K562 (cell line): ENCODE results near the gene SIGLEC1. TPM values are rescaled to one million over a fixed set of nuclear protein-coding genes. Genes with fewer than 3 reads are reported as not detected.

ENCODE experiments used
- polyA plus RNA-seq, 8 experiments: library from polyadenylated mRNA; depleted of rRNA in 4 of 8; stranded (reverse) in 5 of 8; unstranded in 3 of 8; fragments of >200 nt; fragmentation: Nextera tagmentation in 2 of 8; fragmentation: Illumina TruSeq in 1 of 8; extraction: Ambion mirVana in 2 of 8; extraction: Trizol in 1 of 8; gene quantifications; 2 replicates each; pipeline versions ENCODE4 v1.2.1 to v1.2.3, GENCODE V29; 2011 to 2014; ENCODE audit warnings: inconsistent platforms in 1 of 8, missing spikeins in 1 of 8
- total RNA-seq, 7 experiments: library from RNA; depleted of rRNA in 6 of 7; stranded (reverse); fragments of >200 nt in 6 of 7; fragmentation: Illumina TruSeq in 2 of 7; extraction: Trizol in 2 of 7; gene quantifications; 2 replicates each; pipeline versions ENCODE4 v1.2.1 to v1.2.3, GENCODE V29; 2011 to 2021; ENCODE audit warnings: low replicate concordance in 1 of 7
- TF ChIP-seq, protein P1 (sequence below), 2 experiments: fragments of 450-650 bp in 1 of 2; sonication (generic) in 1 of 2; formaldehyde crosslinking in 1 of 2; IDR thresholded peaks; 2 replicates each; pipeline versions ENCODE4 v1.7.1 to v1.9.0; 2016 to 2022; ENCODE audit warnings: inconsistent platforms in 1 of 2, mild to moderate bottlenecking in 1 of 2, missing genetic modification reagents in 1 of 2

The SIGLEC1 gene
- total and polyA plus RNA-seq, 9 of the 15 experiments (the other 6 are each of a cell fraction or from before 2014, with no cell fraction given) = 0.05 to 0.07 TPM; not detected in 7

DNA sequence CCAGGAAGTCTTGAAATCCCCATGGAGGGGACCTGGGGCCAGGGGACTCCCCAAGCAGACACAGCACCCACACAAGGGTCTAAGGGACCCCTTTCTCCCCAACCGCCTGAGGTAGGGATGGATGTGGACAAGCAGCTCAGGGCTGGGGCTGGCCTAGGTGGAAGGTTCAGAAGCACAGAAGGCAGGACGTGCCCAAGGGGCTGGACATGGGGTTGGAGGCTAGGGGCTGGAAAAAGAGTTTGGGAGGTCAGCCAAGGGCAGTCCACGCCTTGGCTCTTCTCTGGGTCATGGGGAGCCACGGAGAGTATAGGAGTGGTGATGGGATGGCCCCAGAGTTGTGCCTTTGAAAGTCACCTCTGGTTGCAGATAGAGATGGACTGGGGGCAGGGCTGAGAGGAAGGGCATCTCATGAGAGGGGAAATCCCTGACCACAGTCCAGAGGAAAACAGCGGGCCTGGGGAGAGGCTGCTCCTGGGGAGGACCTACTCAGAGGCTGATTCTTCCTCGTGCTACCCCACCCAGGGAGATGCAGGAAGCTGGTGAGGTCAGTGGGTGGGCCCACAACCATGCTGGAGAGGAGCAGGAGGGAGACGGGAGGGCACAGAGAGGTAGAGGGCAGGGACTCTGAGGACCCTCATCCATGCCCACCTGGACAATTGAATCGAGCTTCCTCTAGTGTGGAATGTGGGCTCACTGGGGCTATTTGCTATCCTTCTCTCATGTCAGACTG is 17.6 kb upstream of the SIGLEC1 start (continued):
- TF ChIP-seq, protein P1, sequence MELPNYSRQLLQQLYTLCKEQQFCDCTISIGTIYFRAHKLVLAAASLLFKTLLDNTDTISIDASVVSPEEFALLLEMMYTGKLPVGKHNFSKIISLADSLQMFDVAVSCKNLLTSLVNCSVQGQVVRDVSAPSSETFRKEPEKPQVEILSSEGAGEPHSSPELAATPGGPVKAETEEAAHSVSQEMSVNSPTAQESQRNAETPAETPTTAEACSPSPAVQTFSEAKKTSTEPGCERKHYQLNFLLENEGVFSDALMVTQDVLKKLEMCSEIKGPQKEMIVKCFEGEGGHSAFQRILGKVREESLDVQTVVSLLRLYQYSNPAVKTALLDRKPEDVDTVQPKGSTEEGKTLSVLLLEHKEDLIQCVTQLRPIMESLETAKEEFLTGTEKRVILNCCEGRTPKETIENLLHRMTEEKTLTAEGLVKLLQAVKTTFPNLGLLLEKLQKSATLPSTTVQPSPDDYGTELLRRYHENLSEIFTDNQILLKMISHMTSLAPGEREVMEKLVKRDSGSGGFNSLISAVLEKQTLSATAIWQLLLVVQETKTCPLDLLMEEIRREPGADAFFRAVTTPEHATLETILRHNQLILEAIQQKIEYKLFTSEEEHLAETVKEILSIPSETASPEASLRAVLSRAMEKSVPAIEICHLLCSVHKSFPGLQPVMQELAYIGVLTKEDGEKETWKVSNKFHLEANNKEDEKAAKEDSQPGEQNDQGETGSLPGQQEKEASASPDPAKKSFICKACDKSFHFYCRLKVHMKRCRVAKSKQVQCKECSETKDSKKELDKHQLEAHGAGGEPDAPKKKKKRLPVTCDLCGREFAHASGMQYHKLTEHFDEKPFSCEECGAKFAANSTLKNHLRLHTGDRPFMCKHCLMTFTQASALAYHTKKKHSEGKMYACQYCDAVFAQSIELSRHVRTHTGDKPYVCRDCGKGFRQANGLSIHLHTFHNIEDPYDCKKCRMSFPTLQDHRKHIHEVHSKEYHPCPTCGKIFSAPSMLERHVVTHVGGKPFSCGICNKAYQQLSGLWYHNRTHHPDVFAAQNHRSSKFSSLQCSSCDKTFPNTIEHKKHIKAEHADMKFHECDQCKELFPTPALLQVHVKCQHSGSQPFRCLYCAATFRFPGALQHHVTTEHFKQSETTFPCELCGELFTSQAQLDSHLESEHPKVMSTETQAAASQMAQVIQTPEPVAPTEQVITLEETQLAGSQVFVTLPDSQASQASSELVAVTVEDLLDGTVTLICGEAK (IDR thresholded peaks at IDR 0.05) = no peak
- TF ChIP-seq, protein P1 (CRISPR knock-in tag; IDR thresholded peaks at IDR 0.05) = no peak
